Activated effector memory CD4-positive, alpha-beta T cell treated with Interleukin-2 at 50 U/mL for 16 hours (primary cell): Measurements from ENCODE around the gene GRM8.

Experiments used
- DNase-seq: peaks from one replicate; pipeline ENCODE4 v3.0.0-alpha.2; 2020

GRM8 gene

GRCh38 chr7:127252778-127253280, at the start of gene GRM8:
Gene GRM8 (minus strand): TSS chr7:127252941.
- no peak for DNase-seq

- no peak for DNase-seq
These were observed 38.1 kb upstream of the GRM8 start for GRCh38 chr7:127290801-127291361.

- no peak for DNase-seq
These were observed 37.4 kb upstream of the GRM8 start for GRCh38 chr7:127290116-127290655.

- DNase-seq = no peak
These were observed 34.4 kb upstream of the GRM8 start for GRCh38 chr7:127287133-127287532.

- no peak for DNase-seq
These were observed 17.4 kb upstream of the GRM8 start for GRCh38 chr7:127270093-127270492.

GRCh38 chr7:127266047-127266446, 13.3 kb upstream of the GRM8 start:
- no peak for DNase-seq

GRCh38 chr7:127264219-127264618, 11.5 kb upstream of the GRM8 start:
- no peak for DNase-seq

GRCh38 chr7:127258111-127258510, 5.4 kb upstream of the GRM8 start:
- DNase-seq = no peak

GRCh38 chr7:127257086-127257485, 4.3 kb upstream of the GRM8 start:
- DNase-seq = no peak

- no peak for DNase-seq
These were observed 3.4 kb upstream of the GRM8 start for GRCh38 chr7:127256041-127256725.

- no peak for DNase-seq
These were observed 1.5 kb upstream of the GRM8 start for GRCh38 chr7:127254163-127254684.

- peak; percentile 38 for DNase-seq
These were observed 781 bp upstream of the GRM8 start for GRCh38 chr7:127253281-127254162.

- DNase-seq = no peak
These were observed 396 bp downstream of the GRM8 start for GRCh38 chr7:127252377-127252713.

GRCh38 chr7:127251465-127252376, 1.0 kb downstream of the GRM8 start:
- DNase-seq = no peak

- DNase-seq = no peak
These were observed 1.7 kb downstream of the GRM8 start for GRCh38 chr7:127251036-127251464.

GRCh38 chr7:127250312-127251035, 2.3 kb downstream of the GRM8 start:
- DNase-seq = no peak

- DNase-seq = no peak
These were observed 7.1 kb downstream of the GRM8 start for GRCh38 chr7:127245607-127246006.

- no peak for DNase-seq
These were observed 7.7 kb downstream of the GRM8 start for GRCh38 chr7:127245002-127245401.

GRCh38 chr7:127239814-127240213, 12.9 kb downstream of the GRM8 start:
- no peak for DNase-seq

GRCh38 chr7:127233630-127234029, 19.1 kb downstream of the GRM8 start:
- no peak for DNase-seq

- DNase-seq = no peak
These were observed 21.3 kb downstream of the GRM8 start for GRCh38 chr7:127231415-127231814.
